CMK (cell line): ENCODE data around the gene SNRNP35.
"Not testable (repeated sequence)": the region's sequence is repeated elsewhere in the genome, so short reads cannot be mapped to it uniquely, and the experiment has no call there.

Experiments
- DNase-seq: peaks from one replicate; pipeline ENCODE4 v3.0.0-alpha.2; 2010; ENCODE audit warnings: low read depth

The SNRNP35 gene, protein sequence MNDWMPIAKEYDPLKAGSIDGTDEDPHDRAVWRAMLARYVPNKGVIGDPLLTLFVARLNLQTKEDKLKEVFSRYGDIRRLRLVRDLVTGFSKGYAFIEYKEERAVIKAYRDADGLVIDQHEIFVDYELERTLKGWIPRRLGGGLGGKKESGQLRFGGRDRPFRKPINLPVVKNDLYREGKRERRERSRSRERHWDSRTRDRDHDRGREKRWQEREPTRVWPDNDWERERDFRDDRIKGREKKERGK

DNA sequence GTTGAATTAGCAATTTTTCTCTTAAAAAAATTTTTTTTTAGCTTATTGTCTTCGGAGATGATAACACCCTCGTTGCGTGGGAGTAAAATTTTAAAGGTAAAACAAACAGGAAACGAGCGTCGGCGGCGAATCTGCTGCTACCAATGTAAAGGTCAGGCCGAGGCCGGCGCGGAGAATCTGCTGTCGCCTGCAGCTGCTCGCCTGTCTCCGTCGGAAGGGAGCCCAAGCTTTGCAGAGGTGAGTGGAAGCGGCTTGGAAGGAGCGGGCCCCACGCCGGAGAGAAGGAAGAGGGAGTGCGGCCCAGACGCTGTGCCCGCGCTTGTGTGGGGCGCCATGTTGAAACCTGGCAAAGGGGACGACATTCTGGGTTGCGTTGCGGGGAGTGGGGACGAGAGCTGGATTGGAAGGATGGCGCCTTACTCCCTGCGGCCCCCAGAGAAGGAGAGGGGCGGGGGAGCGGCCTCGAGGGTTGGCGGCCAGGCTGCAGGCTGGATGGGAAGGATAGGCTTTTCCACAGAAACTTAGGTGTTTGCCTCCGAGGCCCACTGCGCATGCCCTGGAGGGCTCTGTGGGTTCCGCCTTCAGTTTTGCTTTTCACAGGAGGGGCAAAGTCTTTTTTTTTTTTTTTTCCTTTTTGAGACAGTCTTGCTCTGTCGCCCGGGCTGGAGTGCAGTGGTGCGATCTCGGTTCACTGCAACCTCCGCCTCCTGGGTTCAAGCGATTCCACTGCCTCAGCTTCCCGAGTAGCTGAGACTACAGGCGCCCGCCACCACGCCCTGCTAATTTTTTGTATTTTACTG, at the start of gene SNRNP35:
TSS of gene SNRNP35 (plus strand) at position 160 of the 800 bp plus-strand sequence. CDS start 7,402 bp downstream, outside the sequence.
- peak; percentile 68 for DNase-seq

DNA sequence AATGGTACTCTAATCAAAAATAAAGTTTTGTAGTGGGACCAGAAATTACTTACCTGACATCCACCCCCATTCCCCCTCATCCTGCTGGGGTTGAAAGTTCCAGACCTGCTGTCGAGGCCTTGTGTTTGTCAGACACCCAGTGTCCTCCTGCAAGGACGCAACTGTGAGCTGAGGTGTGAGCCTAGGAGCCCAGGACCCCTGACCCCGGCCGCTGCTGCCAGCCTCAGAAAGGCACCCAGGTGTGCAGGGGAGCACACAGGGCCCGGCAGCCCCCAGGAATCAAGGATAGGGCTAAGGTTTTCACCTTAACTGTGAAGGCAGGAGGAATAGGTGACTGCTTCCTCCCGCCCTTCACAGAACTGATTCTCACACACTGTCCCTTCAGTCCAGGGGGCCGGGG, 49.3 kb upstream of the SNRNP35 start:
- DNase-seq = not testable (repeated sequence)

DNA sequence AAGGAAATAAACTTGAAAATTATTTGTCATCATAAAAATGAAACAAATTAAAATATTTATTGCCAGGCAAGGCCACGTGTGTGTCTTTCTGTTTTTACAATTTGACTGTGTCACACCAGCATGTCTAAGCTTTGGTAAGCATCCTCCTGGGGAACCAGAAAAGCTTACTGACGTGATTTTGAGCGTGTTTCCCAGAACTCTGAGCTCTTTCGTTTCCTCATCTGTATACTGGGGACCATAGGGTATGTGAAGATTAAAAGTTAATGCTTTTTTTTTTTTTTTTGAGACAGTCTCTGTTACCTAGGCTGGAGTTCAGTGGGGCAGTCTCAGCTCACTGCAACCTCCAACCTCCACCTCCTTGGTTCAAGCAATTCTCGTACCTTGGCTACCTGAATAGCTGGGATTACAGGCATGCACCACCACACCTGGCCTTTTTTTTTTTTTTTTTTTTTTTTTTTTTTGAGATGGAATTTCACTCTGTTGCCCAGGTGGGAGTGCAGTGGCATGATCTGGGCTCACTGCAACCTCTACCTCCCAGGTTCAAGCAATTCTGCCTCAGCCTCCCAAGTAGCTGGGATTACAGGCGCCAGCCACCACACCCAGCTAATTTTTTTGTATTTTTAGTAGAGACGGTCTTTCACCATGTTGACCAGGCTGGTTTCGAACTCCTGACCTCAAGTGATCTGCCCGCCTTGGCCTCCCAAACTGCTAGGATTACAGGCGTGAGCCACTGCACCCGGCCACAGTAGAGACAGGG, 48.5 kb upstream of the SNRNP35 start:
- not testable (repeated sequence) for DNase-seq

DNA sequence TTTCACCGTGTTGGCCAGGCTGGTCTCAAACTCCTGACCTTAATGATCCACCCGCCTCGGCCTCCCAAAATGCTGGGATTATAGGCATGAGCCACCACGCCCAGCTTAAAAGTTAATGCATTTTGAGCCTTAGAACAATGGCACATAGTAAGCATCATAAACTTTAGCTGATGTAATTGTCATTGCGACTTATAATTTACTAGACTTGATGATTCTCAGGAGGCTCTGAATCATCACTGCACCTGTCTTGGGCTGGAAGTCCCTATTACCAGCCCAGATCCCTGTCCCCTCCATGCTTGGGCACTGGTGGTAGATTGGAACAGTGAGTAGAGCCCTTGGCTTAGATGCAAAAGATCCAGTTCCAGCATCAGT, 47.9 kb upstream of the SNRNP35 start:
- DNase-seq = no peak

DNA sequence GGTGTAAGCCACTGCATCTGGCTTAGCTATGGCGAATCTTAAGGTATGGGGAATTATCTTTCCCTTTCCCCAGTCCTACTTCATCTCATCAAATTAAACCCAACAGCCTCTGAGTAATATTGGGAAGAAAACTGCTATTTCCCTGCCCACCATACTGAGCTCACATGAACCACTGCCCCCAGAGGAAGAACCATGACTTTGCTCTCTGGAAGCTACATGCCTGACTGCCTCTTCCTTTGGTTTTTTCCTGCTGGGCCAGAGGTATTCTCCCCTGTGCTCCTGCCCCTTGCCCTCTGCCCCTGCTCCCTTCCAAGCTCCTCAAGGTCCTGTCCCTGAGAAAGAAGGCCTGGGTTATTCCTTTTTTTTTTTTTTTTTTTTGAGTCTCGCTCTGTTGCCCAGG, 36.6 kb upstream of the SNRNP35 start:
- no peak for DNase-seq

DNA sequence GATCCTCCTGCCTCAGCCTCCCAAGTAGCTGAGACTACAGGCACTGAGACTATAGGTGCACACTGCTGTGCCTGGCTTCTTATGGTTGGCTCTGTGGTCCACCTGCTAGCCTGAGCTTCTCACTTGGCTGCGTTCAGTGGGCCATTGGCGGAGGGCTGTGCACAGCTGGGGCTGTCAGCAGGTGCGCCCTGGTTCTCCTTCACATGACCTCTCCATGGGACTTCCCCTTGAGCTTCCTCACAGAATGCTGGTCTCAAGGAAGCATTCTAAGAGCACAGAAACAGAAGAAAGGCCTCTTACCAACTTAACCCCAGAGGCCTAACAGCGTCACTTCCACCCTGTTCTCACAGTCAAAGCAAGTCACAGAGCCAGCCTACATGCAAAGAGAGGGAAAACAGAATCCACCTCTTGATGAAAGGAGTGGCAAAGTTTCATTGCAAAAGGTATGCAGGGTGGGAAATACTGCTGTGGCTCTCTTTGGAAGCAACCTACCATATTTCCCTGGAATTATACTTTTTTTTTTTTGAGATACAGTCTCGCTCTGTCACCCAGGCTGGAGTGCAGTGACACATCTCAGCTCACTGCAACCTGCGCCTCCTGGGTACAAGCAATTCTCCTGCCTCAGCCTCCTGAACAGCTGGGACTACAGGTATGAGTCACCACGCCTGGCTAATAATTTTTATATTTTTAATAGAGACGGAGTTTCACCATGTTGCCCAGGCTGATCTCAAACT, 30.7 kb upstream of the SNRNP35 start:
- no peak for DNase-seq

DNA sequence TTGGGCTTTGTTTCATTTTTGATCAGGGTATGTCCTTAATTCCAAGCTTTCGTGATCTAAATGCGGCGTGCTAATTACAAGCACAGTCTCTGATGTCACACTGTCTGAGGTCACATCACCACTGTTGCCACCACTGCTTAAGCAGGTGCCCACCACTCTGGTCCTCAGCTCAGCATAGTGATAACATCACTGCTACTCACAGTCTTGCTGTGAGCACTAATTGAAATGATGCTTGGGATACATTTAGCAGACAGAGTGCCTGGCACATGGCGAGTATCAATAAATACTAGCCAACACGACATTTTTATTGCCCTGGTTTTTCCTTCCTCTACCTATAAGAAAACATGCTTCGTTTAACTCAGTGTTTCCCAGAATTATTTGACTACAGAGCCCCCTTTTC, 29.3 kb upstream of the SNRNP35 start:
- no peak for DNase-seq

DNA sequence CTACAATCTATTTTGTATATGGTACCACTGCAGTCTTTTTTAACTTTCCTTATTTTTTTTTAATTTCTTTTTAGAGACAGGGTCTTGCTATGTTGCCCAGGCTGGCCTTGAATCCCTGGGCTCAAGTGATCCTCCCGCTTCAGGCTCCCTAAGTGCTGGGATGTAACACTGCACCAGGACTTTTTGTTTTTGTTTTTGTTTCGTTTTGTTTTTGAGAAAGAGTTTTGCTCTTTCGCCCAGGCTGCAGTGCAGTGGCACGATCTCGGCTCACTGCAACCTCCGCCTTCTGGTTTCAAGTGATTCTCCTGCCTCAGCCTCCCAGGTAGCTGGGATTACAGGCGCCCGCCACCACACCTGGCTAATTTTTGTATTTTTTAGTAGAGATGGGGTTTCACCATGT, 28.8 kb upstream of the SNRNP35 start:
- DNase-seq = not testable (repeated sequence)

DNA sequence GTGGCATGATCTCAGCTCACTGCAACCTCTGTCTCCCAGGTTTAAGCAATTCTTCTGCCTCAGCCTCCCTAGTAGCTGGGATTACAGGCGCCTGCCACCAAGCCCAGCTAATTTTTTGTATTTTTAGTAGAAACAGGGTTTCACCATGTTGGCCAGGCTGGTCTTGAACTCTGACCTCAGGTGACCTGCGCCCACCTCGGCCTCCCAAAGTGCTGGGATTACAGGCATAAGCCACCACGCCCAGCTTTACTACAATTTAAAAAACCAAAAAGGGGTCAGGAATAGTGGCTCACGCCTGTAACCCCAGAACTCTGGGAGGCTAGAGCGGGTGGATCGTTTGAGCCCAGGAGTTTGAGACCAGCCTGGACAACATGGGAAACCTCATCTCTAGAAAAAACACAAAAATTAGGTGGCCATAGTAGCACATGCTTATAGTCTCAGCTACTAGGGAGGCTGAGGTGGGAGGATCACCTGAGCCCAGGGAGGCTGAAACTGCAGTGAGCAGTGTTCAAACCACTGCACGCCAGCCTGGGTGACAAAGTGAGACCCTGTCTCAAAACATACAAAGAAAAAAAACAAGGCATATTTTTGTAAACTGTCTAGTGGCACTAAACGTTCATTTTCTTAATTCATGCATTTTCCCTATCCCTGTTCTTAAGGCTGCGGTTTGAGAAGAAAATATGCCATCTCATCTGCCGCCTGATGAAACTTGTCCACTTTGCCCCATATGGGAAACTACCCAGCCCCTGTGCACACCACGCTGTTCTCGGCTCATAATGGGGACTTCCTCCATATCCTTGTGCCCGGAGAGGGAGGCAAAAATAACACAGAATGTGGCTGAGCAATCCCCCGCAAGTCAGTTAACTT, 25.8 kb upstream of the SNRNP35 start:
- DNase-seq = not testable (repeated sequence)

DNA sequence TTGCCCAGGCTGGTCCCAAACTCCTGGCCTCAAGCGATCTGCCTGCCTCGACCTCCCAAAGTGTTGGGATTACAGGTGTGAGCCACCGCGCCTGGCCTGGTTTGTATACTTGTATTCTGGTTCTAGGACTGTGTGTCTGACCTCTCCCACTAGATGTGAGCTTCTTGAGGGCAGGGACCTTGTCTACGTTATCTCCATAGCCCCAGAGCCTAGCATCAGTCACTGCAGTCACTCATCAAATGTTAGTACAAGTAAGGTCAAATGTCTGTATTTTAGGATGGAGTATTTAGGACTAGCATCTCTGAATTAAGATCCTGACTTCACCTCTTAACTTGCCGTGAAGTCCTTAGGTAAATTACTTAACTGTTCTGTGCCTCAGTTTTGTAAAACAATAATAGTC, 24.3 kb upstream of the SNRNP35 start:
- no peak for DNase-seq

DNA sequence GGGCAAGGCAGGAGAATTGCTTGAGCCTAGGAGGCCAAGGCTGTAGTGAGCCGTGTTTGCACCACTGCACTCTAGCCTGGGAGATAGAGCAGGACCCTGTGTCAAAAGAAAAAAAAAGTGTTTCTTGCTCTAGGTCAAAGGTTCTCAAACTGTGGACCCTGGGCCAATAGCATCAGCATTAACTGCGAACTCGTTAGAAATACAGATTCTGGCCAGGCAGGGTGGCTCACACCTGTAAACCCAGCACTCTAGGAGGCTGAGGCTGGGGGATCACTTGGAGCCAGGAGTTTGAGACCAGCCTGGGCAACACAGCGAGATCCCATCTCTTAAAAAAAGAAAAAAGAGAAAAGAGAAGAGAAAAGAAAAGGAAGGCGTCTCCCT, 22.3 kb upstream of the SNRNP35 start:
- DNase-seq = no peak

DNA sequence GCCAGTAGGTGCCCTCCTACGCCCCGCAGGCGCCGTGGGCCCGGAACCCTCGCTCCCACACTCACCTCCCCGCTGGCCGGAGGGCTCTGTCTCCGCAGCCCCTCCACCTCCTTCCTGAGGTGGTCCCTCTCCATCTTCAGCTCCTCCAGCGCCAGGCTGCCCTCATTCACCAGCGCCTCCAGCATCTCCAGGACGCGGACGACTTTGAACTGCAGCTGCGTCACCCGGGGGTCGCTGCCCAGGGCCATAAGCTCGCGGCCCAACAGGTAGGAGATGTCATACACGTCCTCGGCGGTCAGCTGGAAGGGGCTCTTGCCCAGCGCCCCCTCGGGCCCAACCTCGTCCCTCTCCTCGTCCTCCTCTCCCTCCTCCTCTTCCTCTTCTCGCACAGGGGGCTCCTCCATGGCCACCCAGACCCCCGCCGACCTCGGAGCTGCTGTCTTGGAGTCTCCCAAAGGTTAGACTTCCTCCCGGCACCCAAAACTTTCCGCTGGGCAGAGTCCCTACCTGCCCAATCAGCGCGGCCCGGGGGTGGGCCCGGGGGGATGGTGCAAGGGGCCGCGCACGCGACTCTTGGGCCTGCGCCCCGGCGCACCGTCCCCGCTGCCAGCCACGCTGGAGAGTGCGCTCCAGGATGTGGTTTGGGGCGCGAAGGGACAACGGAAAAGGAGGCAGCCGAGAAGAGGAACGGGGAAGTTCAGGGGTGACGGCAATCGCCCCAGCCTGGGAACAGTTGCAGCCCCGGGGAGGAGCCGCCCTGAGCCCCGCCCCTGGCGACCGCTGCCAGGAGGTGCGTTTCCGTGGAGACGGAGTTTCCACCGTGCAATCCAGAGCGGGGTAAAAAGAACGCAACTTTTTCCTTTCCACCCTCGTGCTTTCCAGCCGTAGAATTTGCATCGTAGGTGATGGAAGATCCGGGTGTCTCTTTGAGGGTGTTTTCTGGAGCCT, 21.6 kb upstream of the SNRNP35 start, which contains the start of gene RILPL2:
TSS of gene RILPL2 (minus strand) at position 668 of the 948 bp plus-strand sequence. CDS start at position 404, 264 bp downstream.
- DNase-seq = peak; percentile 88

DNA sequence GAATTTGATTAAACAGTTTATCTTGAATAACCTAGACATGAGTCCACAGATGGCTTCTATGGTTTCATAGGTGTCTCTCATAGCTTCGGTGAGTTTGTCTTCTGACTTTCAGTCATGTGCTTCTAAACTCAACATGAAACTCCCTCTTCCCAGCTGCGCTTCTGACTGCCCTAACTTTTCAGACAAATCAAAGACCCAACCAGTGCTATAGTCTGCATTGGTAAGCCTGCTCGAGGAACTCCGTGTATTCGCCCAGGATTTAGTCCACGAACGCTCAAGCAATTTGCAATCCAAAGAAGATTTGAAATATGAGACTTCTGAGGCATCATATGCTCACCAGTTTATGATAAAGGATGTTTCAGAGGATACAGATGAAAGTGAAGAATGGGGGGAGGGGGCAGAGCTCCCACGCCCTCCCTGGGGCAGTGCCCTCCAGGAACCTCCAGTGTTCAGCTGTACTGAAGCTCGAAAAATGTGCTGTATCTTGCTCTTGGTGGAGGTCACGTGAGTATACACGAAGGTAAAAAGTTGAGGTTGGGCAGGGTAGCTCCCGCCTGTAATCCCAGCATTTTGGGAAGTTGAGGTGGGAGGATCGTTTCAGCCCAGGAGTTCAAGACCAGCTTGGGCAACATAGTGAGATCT, 16.3 kb upstream of the SNRNP35 start:
- DNase-seq = no peak

DNA sequence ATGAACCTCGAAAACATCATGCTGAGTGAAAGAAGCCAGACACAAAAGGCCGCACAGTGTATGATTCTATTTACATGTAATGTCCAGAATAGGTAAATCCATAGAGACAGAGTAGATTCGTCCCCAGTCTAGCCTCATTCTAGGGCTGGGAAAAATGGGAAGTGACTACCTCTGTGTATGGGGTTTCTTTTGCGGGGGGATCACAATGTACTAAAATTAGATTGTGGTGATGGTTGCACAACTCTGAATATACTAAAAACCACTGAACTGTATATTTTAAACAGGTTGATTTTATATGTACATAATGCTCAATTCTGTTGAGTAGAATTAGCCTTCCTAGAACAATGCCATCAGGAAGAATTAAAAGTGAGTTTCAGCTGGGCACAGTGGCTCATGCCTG, 15.2 kb upstream of the SNRNP35 start:
- DNase-seq = no peak

DNA sequence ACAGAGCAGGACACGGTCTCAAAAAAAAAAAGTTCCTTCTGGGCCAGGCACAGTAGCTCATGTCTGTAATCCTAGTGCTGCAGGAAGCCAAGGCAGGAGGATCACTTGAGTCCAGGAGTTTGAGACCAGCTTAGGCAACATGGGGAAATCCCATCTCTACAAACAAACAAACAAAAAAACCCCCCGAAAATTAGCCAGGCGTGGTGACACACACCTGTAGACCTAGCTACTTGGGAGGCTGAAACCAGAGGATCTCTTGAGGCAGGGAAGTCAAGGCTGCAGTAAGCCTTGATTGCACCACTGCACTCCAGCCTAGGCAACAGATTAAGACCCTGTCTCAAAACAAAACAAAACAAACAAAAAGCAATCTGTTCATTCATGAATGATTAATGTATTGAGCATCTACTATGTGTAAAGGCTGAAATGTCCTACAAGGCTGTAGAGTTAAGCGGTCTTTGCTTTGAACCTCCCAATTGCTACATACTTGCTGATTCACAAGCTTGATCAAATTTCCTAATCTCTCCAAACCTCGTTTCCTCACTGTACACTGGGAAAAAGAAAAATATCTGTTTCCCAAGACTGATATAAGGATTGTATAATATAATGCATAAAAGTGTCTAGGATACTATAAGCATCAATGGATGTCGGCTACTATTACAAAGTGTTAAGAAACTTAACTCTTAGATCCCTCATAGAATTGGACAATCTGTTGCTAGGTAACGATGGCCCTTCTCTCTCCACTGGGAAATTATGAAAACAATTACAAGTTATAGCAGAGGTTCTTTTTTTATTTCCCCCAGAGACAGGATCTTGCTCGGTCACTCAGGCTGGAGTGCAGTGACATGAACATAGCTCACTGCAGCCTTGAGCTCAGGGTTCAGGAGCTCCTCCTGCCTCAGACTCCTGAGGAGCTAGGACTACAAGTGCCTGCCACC, 13.6 kb upstream of the SNRNP35 start:
- no peak for DNase-seq

DNA sequence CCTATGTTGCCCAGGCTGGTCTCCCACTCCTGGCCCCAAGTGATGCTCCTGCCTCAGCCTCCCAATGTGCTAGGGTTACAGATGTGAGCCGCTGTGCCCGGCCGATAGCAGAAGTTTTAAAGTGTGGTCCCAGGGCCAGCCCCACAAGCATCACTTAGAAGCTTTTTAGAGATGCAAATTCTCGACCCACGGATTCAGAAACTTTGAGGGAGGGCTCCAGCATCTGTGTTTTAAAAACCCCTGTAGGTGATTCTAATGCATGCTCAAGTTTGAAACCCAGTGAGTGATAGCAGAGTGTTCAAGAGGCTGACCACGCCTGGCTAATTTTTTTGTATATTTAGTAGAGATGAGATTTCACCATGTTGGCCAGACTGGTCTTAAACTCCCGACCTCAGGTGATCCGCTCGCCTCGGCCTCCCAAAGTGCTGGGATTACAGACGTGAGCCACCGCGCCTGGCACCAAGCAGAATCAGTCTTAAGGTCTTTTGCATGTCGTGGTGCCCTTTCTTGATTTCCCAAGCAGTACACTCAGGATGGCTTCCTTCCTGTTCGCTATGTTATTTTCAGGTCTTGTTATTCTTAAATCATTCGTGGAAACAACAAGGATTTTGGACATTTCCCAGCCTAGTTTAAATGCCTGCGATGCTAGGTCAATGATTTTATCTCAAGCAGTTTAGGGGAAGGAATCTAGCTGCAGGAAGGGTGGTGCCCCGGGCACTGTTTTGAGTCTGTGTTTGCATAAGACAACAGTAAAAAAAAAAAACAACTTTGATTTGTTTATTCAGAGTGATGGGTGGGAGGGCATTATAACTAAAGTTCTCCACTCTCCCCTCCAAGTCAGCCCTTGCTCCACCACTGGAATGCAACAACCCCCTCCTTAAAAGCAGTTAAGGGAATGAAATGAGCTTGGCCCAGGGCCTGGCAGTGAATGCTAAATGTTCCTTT, 12.3 kb upstream of the SNRNP35 start:
- no peak for DNase-seq

DNA sequence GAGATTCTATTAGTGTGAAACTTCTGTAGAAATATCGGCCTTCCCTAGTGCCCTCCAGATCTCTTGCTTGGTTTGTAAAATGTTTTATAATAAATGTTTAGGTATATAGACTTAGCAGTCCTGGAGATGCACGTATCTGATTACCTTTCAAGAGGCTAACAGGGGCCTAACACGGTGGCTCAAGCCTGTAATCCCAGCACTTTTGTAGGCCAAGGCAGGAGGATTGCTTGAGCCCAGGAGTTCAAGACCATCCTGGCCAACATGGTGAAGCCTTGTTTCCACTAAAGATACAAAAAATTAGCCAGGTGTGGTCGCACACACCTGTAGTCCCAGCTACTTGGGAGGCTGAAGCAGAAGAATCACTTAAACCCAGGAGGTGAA, 11.6 kb upstream of the SNRNP35 start:
- DNase-seq = no peak
